GM18517 (cell line): ENCODE data around the gene PPP1R18.

Source experiments
- ATAC-seq: cut with Tn5 transposase; IDR thresholded peaks from one replicate; pipeline ENCODE4 v1.9.1; 2021; ENCODE audit warnings: mild to moderate bottlenecking, moderate library complexity; ENCODE audit not compliant: unreplicated experiment

Gene PPP1R18

DNA sequence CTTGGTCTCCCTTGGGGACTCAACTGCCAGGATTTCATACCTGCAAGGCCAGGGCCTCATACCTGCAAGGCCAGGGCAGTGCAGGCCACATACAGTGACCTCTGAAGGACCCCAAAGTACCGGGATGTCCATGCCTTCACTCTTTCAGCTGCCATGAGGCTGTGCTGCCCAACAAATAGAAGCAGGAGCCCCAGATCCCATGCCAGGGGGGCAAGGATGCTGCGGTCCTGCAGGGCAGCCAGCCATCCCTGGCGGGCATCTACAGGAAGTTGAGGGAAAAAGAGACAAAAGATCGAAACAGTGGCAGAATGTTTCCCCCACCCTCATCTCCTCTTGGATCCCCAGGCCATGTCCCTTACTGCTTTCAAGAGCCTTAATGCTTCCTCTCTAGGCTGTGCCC lies 3.5 kb upstream of the PPP1R18 start:
- no peak for ATAC-seq

DNA sequence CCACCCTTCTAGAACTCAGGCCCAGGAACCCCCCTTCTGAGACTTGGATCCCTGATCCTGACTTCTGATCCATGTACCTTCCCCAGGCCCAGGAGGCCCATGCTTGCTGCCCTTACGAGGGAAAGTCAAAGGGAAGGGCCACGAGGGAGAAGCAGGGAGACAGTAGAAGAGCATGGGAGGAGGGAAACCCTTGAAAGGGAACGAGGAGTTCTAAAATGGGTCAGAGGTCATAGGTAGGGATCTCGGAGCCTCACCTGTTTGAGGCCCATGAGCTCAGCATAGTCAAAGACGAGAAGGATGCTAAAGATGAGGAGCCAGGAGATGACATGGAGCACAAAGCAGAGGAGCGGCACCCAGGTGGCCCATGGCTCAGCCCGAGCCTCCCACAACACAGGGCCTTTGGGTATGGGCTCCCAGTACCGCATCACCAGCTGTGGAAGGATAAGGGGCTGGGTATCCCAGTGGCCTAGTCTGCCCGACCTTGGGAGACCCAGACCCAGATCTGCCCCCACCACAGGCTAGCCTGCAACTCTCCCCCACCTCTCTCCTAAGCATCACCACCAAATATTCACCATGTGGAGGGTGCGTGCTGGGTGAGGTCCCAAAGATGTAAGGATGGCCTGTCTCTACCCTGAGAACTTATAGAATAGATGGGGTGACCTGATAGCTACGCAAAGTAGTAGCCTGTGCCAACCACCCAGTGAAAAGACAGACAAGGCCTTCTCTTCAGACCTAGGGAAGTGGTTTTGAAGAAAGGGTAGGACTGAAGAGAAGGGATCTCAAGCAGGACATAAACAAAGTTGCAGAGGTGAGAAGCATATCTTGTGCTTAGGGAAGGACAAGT lies 2.8 kb upstream of the PPP1R18 start:
- no peak for ATAC-seq

DNA sequence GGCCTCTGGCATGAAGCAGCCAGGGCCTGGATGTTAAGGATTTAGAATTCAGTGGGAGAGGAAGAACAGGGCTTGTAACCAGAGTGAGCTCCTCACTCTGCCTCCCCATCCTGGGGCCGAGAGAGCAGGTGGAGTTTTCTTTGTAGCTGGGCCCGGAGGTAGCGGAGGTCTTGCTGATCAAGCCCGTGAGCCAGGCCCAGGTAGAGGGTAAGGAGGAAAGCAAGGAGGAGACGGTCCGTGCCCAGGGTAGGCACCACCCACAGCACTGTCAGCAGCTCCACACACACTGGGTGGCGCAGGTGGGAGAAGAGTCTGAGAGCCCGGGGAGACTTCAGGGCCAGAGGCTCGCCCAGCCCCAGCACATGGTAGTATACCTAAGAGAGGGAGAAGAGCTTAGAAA lies 2.1 kb upstream of the PPP1R18 start:
- no peak for ATAC-seq

DNA sequence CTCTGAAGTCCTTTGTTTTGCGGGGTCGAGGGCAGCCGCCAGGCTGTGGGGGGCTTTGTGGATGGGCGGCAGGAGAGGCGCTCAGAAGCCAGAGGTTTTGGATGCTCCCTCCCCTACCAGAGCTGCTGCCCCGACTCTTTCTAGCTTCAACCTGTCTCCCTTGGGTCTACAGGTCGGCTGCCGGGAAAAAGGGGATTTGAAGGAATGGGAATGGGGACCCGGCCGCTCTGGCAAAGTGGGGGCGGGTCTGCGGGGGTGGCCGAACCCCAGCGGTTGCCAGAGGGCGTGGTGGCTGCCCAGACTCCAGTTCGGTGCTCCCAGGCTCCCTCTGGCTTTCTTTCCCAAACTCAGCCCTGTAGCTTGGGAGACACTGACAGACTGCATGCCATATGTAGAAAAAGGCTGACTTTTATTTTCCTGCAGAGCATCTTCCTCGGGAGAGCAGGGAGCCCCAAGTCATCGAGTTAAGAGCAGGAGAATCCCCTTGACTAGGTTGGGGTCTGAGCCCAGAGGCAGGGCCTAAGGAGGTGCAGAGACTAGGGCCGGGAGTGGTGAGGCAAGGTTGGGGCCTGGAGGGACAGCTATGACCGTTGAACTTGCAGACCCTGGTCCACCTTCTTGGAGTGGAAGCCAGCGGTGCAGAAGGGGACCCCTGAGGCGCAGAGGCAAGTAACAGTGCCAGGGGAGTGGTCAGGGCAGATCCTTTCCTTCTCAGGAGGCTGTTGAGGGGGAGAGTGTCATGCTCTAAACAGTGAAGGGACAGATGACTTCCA lies 1.4 kb upstream of the PPP1R18 start:
- ATAC-seq: no peak

DNA sequence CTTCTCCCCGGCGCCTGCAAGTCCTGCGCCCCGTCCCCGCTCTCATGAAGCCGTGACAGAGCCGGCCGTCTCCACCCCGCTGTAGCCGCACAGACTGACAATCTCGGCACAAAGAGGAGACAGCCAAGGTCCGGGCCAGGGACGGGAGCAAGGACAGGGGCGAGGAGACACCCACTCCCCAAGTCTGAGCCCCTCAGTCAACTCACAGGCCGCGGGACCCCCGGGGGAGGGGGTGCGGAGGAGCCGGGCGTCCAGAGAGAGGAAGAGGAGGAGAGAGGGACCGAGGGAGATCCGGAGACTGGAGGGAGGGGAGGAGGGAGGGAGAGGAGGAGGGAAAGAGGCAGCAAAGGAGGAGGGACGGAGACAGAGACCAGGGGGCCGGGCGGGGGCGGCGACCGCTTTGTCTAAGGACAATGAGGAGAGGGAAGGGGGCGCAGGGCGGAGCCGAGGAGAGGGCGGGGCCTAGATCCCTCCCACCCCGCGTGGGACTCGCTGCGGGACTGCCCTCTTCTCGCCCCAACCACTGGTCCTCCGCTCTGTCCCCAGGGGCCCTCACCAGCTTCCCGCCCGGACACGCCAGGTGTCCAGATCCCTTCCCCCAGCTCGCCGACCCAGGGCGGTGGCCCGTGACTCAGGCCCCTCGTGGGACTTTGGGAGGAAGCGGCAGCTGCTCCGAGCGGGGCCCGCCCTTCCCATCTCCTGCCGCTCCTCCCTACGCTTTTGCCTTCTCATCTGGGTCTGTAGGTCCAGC lies 638 bp upstream of the PPP1R18 start:
- ATAC-seq: peak; percentile 41

- no peak for ATAC-seq
These were observed 1.1 kb downstream of the PPP1R18 start for GRCh38 chr6:30685157-30686008.

DNA sequence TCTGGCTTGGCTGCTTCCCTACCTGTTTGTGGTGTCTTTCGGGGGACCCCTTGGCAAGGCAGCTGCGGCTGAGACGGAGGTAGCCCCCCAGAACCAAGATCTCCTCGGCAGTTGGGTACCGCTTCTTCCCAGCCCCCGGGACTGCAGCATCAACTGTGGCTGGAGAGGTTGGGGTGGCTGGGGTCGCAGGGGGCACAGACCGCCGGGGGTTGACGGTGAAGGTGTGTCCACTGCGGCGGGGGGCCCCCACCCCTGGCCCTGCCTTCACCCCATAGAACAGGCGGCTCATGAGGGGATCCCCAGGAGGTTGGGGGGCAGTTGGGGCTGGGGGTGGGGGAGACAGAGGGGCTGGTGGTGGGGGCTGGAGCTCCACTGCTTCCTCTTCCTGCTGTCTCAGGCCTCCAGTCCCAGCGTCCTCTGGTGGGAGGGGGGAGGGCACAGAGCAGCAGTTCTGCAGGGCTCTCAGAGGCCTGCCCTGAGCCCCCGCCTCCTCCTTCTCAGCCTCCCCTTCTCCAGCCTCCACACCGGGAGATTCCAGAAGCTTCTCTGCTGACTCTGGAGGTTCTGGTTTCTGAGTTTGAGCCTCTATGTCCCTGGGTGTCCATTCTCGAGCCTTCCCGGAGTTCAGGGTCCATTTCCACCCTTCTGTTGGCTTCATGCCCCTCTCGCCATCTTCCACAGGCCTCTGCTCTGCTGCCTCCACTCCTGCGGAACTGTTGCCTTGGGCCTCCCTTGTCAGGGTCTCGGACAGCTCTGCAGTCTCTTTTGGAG lies 1.9 kb downstream of the PPP1R18 start:
- no peak for ATAC-seq

- ATAC-seq: no peak
These were observed 2.5 kb downstream of the PPP1R18 start for GRCh38 chr6:30683980-30684338.

DNA sequence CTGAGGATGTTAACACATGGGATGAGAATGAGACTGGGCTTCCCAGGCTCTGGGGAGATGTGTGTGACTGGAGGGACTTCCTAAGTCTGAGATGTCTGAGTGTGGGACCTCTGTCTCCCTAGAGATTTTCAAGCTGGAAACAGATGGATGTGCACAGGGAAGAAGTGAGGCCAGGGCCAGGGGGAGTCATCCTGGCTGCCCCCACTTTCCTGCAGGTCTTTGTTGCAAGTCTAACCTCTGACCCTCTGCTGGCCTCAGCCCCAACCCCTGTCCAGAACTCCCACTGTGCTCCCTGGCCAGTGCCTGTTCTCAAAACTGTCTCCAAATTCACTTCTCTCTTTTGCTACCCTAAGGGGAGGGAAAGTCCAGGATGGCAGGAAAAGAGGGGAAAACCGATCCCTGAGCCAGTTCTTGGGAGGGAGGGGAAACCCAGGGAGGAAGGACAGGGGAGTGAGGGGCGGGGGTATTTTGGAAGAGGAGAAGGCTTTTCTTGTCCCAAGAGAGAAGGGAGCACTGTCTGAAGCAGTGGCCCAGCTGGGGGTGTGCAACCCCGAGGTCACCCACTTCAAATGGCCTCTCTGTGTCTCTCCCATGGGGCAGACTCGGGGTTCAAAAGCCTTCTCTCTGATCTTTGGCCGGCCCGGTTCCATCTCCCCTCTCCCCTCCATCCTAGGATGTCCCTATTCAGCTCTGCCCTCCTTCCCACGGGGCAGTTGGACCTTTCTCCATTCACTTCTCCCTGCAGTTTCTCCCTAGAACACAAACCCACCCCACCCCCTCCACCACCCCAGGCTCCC lies 3.1 kb downstream of the PPP1R18 start:
- ATAC-seq: no peak

DNA sequence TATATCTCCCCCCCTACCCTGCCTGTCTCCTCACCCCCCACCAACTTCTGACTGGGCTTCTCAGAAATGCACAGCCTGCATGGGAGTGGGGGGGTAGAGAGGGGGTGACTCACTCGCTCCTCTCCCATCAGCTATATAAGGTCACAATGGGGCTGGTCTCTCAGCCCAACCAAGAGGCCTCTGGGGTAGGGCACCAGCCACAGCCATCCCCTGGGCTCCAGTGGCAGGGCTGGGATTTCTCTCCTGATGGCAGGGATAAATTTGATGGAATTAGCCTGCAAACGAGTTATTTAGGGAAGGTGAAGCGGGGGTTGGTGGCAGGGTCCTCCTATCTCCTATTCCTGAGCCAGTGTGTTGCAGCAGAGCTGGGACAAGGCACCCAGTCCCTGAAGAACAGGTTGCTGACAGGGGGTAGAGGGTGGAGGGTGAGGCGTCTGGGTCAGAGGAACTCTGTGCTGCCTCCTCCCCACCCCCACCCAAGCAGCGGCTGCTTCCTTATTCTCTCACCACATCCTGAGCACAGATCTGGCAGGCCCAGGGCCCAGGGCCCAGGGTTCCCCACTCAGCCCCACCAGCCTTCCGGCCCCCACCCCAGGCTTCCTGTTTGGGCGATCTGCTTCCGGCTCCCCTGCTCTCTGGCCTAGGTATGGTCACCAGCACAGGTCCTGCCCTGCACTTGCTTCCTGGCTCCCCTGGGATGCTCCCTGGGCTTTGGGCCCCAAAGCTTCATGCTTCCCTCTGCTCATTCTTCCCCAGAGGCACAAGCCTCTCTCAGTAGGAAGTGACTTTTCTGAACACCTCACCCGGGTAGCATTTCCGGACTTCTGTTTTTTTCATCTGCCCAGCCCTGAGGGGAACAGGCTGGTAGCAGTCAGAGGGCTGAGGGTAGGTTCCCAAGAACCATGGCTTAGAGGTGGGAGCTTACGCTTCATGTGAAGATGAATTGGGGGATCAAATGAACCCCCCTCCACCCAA lies 4.0 kb downstream of the PPP1R18 start:
- peak; percentile 36 for ATAC-seq

DNA sequence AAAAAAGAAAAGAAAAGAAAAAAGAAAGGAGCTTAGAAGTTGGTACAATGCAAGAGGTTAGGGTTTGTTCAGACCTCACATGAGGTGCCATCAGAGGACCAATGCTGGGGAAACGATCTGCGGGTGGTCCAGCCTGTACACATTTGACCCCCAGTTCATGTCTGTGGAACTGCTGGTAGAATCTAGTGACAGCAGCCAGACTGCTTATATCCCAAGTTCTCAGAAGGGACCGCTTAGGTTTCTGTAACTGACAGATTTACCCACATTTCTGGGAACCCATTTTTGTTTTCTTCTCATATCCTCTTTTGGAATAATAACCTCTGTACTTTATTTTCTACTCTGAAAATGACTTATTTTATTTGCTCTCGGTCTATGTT lies 4.7 kb downstream of the PPP1R18 start:
- ATAC-seq: no peak

- ATAC-seq: no peak
These were observed 6.5 kb downstream of the PPP1R18 start for GRCh38 chr6:30679765-30680535.

GRCh38 chr6:30678964-30679726 lies 7.3 kb downstream of the PPP1R18 start:
- ATAC-seq: peak; percentile 39

DNA sequence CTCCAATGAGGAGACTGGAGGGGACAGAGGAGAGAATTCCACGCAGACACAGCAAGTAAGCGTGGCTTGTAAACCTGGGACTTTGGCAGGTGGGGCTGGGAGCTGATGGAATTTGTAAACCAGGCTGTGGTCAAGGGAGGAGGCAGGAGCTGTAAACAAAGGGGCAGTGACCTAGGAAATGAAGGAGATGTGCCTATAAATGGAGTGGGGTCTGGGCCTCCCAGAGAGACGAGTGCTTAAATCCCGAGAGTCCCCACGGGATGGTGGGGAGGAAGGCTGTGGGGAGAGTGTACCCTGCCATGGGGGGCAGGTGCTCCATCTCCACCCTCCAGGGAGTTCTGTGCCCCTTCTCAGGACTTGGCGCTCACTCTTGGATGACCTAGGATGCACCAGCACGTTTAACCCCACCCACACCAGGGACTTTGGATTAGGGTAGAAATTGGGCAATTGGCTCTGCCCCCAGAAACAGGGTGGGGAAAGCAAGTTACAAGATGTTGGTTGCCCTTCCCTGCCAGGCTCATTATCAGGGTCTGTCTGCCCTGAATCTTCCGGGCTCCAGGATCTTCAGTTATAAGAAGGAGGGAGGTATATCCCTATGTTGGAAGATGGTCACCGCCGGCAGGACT lies 9.7 kb downstream of the PPP1R18 start:
- ATAC-seq: no peak

GRCh38 chr6:30672445-30673253 lies 13.8 kb downstream of the PPP1R18 start, which contains the start of gene DHX16:
Gene DHX16, minus strand, starts transcription at chr6:30673006. Its CDS starts 165 bp downstream, at chr6:30672841.
- peak; percentile 80 for ATAC-seq
